ENCODE measurements around the gene KRTAP9-1.

DNA sequence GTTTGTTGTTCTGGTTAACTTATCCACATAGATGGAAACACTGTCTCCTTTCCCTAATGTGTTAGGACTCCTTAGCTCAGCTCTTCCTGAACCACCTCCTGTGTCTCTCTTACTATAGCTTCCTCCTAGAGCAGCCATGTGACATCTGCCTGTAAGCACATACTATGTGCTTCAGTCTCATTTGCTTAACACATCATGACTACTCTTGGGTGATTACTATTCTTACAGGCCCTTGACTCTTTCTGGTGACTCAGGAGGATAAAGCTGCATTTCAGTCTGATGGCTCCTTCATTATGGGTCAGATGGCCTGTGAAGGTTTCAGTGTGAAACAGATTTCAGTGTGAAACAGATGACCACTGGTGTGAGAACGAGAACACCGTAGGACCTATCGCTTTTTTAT lies 11.3 kb upstream of the KRTAP9-1 start:
- TF ChIP-seq POLR2A (IDR thresholded peaks at IDR 0.05), result no peak
- TF ChIP-seq, protein P1, sequence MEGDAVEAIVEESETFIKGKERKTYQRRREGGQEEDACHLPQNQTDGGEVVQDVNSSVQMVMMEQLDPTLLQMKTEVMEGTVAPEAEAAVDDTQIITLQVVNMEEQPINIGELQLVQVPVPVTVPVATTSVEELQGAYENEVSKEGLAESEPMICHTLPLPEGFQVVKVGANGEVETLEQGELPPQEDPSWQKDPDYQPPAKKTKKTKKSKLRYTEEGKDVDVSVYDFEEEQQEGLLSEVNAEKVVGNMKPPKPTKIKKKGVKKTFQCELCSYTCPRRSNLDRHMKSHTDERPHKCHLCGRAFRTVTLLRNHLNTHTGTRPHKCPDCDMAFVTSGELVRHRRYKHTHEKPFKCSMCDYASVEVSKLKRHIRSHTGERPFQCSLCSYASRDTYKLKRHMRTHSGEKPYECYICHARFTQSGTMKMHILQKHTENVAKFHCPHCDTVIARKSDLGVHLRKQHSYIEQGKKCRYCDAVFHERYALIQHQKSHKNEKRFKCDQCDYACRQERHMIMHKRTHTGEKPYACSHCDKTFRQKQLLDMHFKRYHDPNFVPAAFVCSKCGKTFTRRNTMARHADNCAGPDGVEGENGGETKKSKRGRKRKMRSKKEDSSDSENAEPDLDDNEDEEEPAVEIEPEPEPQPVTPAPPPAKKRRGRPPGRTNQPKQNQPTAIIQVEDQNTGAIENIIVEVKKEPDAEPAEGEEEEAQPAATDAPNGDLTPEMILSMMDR (IDR thresholded peaks at IDR 0.05), result no peak
